NCI-H526 treated with DMSO at 0.1 percent for 48 hours (cell line): ENCODE results near the gene DNAJB6.

Experiments
- DNase-seq: peaks from one replicate; lab custom pipeline; 2025; lab: John Stamatoyannopoulos, UW

The DNAJB6 gene

DNA sequence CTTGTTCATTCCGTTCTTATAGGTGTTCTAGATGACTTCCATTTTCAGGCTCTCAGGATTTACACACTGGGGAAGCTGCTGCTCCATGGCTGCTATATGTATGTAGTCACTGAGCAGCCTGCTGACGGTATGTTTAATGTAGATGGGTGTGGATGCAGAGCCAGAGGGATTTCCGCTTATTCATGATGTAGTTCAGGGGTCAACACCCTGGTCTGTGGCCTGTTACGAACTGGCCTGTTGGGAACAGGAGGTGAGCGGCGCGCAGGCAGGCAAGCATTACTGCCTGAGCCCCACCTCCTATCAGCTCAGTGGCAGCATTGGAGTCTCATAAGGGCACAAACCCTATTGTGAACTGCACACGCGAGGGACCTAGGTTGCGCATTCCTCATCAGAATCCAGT, 33.9 kb downstream of the DNAJB6 start:
- DNase-seq: no peak

DNA sequence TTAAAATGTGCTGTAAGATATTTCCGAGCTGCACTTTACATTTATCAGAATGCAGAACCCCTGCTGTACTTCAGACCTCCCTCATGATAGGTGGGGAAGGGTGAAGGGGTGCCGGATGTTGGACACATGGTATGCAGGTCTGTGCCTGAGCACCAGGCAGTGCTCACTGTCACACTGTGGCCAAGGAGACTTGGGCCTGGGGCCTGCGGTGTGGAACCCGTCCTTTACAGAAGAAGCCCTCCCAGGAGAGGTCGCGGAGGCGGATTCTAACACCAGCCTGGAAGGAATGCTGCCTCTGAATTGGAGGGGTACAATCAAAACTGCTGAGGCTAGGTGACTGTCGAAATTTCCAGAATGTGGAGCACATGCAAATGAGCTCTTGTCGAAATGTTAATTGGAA, 34.5 kb downstream of the DNAJB6 start:
- DNase-seq: no peak

DNA sequence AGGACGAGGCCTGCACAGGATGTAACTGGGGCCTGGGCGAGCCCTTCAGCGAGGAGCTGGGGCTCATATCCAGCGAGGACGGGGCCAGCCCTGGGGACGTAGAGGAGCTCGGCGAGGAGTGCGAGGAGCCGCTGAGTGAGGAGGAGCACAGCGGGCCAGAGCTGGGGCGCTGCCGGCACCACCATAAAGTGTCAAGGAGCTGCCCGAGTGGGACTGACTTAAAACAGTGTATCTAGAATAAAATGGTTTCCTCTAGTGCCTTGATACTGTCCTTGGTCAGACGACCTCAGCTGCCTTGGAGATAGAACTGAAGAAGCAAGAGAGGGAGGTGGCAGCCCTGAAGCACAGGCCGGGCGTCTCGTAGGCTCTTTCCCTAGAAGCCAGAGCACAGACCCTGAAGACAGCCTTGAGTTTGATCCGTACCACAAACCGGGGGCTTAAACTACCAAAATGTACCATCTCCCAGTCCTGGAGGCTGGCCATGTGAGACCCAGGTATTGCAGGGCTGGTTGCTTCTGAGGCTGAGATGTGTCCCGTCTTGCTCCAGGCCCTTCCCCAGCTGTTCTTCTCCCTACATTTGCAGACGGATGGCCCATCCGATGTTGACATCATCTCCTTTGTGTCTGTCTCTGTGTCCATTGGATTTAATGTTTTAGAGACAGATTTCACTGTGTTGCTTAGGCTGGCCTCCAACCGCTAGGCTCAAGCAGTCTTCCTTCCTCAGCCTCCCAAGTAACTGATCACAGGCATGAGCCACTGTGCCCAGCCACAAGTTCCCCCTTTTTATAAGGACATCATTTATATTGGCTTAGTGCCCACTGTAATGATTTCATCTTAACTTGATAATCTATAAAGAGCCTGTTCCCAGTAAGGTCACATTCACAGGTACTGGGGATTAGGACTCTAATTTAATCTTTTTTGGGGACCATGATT, 35.8 kb downstream of the DNAJB6 start:
- DNase-seq: no peak

DNA sequence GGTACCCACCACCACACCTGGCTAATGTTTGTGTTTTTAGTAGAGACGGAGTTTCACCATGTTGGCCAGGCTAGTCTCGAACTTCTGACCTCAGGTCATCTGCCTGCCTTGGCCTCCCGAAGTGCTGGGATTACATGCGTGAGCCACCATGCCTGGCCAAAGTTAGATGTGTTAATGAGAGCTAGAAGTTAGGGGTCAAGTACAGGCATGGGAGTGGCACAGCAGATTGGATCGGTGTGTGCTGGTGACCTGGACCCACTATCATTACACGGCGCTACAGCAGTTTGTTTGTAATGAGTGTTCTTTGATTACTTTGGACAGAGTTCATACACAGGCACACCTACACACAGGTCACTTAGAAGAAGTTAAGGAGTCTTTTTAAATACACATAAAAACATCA, 36.7 kb downstream of the DNAJB6 start:
- no peak for DNase-seq

DNA sequence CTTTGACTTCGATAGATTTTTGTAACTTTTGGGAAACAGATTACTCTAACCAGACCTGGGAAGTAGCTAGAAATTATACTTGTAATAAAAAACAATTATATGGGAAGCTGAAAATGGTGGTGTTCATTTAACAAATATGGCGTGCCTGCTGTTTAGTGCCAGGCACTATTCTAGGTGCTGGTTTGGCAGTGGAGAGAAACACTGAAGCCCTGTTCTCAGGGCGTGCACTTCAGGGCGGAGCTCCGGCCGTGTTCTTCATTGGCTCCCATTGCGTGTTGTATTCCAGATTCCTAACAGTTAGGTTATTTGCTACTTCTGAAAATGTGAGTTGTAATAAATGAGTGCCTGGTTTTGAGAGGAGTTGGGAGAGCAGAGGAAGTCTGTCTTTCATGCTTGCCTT, 38.6 kb downstream of the DNAJB6 start:
- no peak for DNase-seq

DNA sequence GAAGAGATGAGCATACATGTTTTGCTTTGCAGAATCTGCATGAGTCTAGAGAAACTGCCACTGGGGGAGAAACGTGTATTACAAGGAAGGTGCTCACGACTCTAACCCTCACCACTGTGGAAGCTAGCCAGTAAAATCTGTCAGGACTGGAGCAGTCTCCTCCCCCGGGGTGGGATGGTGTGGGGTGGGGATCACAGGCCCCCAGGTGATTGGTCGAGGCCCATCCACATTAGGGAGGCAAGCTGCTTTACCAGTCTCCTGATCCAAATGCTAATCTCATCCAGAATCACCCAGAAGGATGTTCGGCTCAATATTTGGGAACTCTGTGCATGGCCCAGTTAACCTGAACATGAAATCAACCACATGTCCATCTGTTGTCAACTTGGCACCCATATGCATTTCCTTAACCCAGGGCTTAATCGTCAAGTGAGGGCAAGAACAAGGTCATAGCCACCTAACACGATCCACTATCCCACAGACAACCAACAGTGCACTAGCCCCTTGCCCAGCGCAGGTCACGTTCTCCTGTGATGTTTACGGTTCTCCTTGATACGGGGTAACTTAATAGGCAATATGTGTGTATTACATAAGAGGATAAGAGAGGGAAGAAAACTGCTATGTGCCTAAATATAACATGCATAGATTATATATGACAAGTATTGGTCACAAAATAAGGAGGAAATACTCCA, 40.8 kb downstream of the DNAJB6 start:
- DNase-seq: no peak

DNA sequence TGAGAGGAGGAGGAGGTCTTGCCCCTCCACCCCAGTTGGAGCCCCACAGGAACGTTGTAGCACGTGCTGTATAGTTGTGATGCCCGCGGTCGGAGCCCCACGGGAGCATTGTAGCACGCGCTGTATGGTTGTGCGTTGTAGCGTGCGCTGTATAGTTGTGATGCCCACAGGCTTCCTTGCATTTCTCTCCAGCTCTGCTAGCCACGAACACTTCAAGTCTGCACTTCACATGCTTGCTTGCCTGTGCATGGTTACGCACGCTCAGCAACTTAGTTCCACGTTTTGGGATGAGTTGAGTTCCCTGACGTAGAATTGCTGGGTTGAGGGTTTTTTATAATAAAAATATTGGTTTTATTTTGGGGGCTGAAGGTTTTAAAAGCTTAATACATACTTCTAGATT, 41.6 kb downstream of the DNAJB6 start:
- no peak for DNase-seq

DNA sequence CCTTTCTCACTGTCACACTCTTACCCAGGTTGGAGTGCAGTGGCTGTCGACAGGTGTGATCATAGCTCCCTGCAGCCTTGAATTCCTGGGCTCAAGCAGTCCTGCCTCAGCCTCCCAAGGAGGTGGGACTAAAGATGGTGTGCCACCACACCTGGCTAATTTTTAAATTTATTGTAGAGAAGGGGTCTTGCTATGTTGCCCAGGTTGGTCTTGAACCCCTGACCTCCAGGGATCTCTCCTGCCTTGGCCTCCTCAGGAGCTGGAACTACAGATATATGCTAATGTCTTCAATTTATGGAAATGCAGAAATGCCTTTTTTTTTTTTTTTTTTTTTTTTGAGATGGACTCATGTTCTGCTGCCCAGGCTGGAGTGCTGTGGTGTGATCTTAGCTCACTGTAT, 42.7 kb downstream of the DNAJB6 start:
- DNase-seq: no peak

DNA sequence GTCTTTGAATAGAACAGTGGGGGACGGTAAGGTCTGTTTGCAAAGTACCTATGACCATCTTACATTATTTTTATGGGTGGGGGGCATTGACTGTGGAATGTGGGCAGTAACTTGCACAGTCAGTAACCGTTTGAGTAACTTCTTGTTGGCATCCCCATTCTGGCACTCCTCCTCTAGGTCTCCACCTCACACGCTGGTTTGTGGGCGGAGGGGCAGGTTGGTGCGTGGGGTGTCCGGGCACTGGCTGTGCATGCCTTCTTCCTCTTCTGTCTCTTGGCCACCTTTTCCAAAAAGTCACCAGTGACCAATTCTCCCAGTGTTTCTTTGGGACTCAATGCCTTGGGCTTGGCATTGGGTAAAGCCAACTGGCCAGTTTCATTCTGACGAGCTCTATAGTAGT, 43.6 kb downstream of the DNAJB6 start:
- no peak for DNase-seq

DNA sequence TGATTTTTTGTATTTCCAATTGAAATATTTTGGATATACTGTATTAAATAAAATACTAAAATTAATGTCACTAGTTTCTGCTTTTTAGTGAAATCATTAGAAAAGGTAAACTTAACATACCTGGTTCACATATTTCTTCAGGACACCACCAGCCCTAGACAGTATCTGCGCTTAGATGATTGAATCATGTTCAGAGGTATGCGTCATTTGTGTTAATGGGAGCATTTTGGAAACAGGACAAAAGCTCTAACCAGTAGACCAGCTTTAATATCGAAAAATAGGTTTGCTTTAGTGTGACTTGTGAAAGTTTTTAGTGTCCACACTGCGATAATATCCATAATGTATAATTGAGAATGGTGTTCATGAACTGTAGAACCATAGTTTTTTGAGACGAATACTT, 47.1 kb downstream of the DNAJB6 start:
- no peak for DNase-seq

DNA sequence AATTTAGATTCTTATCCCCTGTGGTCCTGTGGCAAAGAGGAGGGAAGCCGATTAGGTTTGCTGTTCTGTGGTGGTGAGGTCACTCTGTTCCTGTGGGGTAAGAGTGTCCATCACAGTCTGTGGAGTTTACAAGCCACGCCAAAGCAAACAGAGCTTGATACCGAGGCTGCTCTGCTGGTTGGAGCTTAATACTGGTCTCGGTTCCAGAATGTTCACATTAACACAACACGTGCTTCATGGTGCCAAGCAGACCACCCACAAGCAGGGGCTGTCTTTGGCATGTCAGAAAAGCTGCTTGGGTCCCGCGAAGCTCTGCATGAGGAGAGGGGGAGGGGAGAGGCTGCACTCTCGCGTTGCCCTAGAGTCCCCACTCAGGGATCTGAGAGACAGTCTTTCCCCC, 47.5 kb downstream of the DNAJB6 start:
- no peak for DNase-seq

DNA sequence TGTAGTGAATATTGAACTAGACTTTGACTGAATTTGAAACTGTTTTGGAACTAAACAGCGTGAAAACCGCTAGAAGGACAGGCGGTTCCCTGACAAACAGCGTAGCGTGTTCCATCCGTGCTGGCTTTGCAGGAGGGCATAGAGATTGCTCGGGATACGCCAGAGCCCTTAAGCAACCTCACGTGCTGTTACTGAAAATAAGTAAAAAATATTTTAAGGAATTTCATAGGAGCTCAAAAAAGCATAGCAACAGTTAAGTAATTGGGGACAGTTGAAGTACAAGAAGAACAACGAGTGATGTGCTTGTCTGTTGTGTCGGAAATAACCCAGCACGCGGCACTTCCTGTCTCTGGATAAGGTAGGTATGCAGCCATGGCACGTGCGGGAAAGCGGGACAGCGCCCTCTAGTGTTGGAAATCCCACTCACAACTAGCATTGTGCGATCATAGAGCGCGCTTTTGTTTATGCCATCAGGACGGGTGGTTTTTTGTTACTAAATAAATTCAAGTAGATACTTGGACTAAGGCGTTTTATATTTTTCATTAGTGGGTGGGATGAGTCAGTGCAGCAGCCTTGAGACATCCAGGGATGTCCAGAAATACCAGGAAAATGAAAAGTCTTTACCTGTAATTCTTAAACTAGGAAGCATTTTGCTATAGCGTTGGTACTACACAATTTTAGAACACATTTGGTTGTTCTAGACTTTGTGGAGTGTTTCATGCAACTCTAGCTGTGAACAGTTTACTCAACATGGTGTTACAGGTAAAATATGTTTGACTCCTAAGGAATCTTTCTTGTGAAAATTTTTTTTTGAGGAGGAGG, 50.4 kb downstream of the DNAJB6 start:
- peak; percentile 75 for DNase-seq

DNA sequence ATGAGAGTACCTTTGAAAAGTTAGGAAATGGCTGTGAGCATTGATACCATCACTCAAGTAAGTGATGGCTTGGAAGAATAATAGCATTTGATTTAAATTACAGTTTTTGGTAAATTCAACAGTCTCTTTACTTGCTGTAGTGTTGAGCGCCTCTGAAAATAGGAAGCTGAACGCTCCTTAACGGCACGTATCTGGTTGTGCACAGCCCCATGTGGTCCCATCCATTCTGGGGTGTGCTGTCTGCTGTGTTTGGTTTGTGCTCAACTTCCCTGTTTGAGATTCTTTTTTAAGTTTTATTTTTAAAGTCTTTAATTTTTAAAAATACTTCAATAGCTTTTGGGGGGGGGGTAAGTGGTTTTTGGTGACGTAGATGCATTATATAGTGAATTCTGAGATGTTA, 51.5 kb downstream of the DNAJB6 start:
- DNase-seq: no peak

DNA sequence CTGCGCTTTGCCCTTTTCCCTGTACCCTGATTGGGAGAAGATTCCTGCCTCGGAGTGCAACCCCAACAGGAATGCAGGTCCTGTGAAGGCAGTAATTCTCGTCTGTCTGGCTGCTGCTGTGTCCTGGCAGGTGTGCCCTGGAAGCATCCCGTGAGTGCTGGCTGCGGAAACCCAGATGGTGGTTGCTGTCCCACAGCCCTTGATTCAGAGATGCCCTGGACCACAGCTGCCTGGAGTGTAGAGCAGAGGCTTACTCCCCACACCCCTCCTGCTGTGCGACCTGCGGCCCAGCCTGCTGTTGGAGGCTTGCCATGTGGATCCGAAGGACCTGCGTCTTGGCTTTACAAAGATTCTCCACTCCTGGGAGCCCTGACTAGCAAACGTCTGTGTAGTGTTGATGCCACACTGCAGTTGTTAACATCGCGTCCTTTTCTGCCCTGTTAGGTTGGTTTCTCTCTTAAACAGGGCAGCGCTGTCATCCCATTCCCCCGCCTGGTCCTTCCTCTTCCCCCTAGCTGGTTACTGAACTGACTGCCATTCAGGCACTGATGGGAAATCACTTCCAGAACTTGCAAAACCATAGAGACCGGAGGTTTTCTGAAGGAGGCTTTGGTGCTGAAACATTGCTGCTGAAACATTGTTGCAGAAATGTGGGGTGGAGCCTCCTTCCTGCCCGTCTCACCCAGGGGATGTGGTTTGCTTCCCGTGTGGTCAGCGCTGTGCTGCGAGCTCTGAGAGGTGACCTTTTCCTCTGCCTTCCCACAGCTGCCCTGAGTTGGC, 53.3 kb downstream of the DNAJB6 start:
- no peak for DNase-seq

DNA sequence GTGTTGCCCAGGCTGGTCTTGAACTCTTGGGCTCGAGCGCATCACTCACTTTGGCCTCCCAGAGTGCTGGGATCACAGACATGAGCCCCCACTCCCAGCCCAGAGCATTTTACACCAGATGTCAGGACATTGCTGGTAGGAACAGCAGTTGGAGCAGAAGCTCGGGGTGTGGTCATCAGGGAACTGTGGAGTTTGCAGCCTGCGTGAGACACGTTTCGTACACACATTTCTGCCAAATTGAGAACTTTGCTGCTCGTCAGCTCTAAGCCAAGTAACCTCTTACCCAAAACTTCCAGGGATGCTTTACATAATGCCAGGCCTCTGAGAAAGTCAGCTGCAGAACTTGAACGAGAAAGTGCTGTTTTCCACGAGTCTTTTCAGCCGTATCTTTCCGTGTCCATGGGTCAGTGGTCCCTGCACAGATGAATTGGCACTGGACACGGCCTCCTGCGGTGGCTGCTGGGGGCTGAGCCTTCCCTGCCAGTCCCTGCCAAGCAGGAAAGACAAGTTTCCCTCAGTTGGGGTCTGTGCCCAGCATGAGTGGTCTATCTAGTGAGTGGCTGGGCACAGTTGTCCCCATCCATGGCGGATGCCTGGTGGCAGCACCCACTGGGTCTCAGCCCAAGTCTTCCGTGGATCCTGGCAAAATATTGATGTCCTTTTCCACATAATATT, 54.4 kb downstream of the DNAJB6 start:
- no peak for DNase-seq

DNA sequence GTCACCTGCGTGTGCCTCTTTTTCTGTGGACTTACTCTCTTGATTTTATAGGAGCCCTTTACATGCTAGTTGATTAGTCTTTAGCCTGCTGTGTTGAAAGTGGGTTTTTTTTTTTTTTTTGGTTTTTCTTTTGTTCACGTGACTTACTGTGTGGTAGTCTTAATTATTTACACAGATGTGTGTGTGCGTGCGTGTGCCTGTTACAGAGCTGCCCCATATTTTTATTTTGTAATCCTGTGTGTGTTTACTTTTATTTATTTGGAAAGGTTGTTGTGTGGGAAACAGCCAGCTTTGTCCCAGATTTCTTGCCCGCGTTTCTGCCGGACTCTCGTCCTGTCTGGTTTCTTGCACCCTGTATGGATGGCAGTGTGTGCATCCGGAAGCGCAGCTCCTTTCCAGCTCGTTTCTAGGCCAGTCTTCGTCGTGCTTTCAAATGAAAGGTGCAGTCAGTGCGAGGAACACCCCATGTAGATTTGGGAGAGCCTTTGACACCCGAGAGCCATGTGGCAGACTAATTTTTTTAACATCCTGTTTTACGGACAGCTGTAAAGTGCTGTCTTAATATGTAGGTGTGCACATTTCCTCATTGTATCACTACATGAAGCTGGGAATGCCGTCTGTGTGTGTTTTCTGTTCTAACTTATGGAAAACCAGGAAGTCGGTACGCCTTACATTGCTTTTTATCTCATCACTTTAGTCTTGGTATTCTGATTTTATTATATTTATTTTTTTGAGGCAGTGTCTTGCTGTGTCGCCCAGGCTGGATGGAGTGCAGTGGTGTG, 55.6 kb downstream of the DNAJB6 start:
- no peak for DNase-seq

DNA sequence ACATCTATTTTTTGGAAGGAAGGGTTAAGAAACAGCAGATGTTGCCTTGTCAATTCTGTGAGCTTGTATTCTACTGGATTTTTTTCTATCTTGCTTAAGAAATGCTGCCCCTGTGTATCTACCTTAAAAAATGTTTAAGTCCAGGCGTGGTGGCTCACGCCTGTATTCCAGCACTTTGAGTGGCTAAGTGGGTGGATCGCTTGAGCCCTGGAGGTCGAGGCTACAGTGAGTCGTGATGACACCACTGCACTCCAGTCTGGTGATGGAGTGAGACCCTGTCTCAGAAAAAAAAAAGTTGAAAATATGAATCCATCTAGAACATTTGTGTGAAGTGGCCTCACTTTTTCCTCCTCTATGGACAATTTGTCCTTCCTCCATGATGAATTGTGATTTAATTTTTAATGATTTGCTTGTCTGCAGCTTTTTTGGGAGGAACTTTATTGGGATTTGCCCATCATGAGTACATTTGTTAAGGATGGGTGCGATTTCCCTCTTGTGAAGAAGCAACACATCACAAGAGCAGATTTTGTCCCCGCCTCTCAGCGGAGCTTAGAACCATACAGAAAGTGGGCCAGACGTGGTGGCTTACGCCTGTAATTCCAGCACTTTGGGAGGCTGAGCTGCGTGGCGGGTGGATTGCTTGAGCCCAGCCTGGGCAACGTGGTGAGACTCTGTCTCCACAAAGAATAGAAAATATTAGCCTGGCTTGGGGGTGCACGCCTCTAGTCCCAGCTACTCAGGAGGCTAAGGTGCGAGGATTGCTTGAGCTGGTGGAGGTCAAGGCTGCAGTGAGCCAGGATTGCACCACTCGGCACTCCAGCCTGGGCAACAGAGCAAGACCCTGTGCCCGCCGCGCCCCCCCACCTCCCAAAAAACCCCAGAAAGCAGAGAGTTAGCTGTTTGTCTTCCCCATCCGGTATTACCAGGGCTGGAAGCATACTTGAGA, 57.7 kb downstream of the DNAJB6 start:
- DNase-seq: no peak

DNA sequence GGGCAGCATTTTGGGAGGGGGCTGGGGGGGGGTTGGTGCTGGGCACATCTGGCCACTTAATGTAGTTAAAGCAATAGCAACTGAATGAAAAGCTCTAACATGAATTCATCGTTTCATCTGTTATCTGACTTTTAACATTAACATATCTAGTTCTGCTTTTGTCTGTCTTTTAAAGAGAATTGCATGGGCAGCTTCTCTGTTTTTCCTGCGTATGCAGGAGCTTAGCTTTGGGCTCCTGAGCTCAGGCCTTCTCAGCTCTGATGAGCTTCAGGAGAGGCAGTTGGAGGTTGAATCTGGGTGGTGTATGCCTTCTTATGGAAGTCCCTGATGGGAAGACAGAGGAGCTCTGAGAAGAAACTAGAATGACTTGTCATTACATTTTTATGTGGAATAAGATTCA, 58.4 kb downstream of the DNAJB6 start:
- no peak for DNase-seq

DNA sequence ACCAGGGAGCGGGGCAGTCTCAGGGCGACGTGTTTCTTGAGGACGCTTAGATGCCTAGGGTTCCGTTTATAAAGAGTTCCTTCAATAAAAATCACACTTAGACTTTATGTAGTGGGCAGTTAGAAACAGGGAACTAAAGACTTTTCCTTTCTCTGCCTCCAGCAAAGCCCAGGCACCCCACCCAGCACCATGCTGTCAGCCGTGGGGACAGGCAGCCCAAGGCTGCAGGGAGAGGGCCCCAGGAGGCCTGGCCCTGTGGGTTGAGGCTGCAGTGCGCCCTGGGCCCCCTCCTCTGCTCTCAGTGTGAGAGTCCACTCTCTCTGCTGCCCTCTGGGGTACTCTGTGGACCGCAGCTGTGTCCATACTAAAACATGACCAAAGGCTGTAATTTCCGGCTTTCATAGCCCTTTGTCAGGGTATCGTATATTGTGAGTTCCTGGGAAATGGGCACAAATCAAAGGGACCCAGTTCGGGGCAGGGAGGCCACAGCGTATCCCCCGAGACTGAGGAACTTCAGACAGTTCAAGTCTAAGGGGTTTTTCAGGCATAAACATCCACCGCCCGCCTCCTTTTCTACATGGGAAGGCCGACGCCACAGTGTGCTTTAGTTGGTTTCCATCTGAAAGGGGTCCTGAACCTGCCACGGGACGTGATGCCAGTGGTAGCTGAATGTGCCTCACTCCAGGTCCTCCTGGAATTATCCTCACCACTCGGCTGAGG, 59.7 kb downstream of the DNAJB6 start:
- no peak for DNase-seq
